AG04449 (cell line): ENCODE measurements around the gene B3GALNT2.

Experiments
- CTCF ChIA-PET: fragments of 350-600 bp; formaldehyde crosslinking; extraction: SDS; loops from one replicate; lab custom pipeline; 2021; ENCODE audit warnings: antibody characterized with exemption; lab: Yijun Ruan, JAX
- POLR2A ChIA-PET: fragments of 400-600, 350-600 bp; formaldehyde crosslinking; extraction: SDS; loops from one replicate; lab custom pipeline; 2020; ENCODE audit warnings: antibody characterized with exemption, inconsistent platforms; lab: Yijun Ruan, JAX
- DNase-seq: peaks from one replicate; pipeline ENCODE4 v3.0.0-alpha.2; 2010; ENCODE audit warnings: low read depth, low spot score
- H3K4me3 ChIP-seq: 2 replicates; pipeline ENCODE4 v1.5.1; 2011; ENCODE audit warnings: low read depth, mild to moderate bottlenecking, control low read depth, low read length
- CTCF ChIP-seq: IDR thresholded peaks from one replicate; pipeline ENCODE4 v1.5.1; 2011; ENCODE audit warnings: mild to moderate bottlenecking, moderate library complexity, low read length, control low read depth, inconsistent platforms; ENCODE audit not compliant: insufficient read depth; ENCODE audit errors: missing control alignments

Gene B3GALNT2

GRCh38 chr1:235533476-235534168 is 29.4 kb upstream of the B3GALNT2 start:
- TF ChIP-seq CTCF, result no peak
- CTCF ChIA-PET, result interaction anchor here (1.7 to 4.7 kb wide), 2 partner anchors 20 to 29 kb away, joined by 7 to 20 read pairs; partner anchors contain the start of gene B3GALNT2
- DNase-seq, result no peak
- no peak overlapping the region for H3K4me3 ChIP-seq
- POLR2A ChIA-PET, result interaction anchor here (1.3 kb wide), 1 partner anchor 56 kb away, joined by 3 read pairs; no protein-coding TSS in a partner anchor

GRCh38 chr1:235532360-235532759 is 28.1 kb upstream of the B3GALNT2 start:
- H3K4me3 ChIP-seq, result no peak overlapping the region
- DNase-seq, result peak; percentile 40
- POLR2A ChIA-PET, result interaction anchor here (0.6 to 1.3 kb wide), 2 partner anchors 57 to 63 kb away, joined by 3 read pairs; no protein-coding TSS in a partner anchor
- CTCF ChIA-PET, result interaction anchor here (1.7 to 4.7 kb wide), 3 partner anchors 18 to 28 kb away, joined by 7 to 20 read pairs (median 12); partner anchors contain the start of gene B3GALNT2
- TF ChIP-seq CTCF, result no peak

- no peak for DNase-seq
- TF ChIP-seq CTCF, result no peak
- no peak overlapping the region for H3K4me3 ChIP-seq
- CTCF ChIA-PET, result interaction anchor here (1.0 to 7.0 kb wide), 6 partner anchors 12 to 256 kb away, joined by 3 to 71 read pairs (median 8); partner anchors contain the start of gene B3GALNT2
- POLR2A ChIA-PET, result no interaction called here
These were observed 23.1 kb upstream of the B3GALNT2 start for GRCh38 chr1:235527196-235527814.

GRCh38 chr1:235525314-235525713 is 21.1 kb upstream of the B3GALNT2 start:
- no peak overlapping the region for H3K4me3 ChIP-seq
- POLR2A ChIA-PET, result interaction anchor here (0.6 kb wide), 1 partner anchor 20 kb away, joined by 3 read pairs; no protein-coding TSS in a partner anchor
- CTCF ChIA-PET, result interaction anchor here (5.8 to 7.0 kb wide), 2 partner anchors 10 to 20 kb away, joined by 27 to 71 read pairs; partner anchors contain the start of gene B3GALNT2
- no peak for DNase-seq
- no peak for TF ChIP-seq CTCF

- ChIA-PET CTCF (interaction anchor here (1.3 to 7.3 kb wide), 7 partner anchors 9 to 474 kb away, joined by 3 to 116 read pairs (median 7); partner anchors contain the start of gene B3GALNT2), POLR2A (no interaction called here)
- H3K4me3 ChIP-seq, result no peak overlapping the region
- no peak for TF ChIP-seq CTCF
- DNase-seq, result no peak
These were observed 12.7 kb upstream of the B3GALNT2 start for GRCh38 chr1:235516862-235517446.
